ENCODE results near the gene CCL23. TPM values are rescaled to one million over a fixed set of nuclear protein-coding genes. Genes with fewer than 3 reads are reported as not detected.
"Not testable (repeated sequence)": the region's sequence is repeated elsewhere in the genome, so short reads cannot be mapped to it uniquely, and the experiment has no call there.

Gene CCL23
- total RNA-seq, 1 experiment from 2014 or later, result not detected

GRCh38 chr17:36000732-36001109 is 17.1 kb downstream of the CCL23 start:
- H3K4me1 ChIP-seq (replicated peaks; ENCODE audit: insufficient read depth), result no peaks in the 10 kb centered on the region
- no peak for DNase-seq
- no peak overlapping the region for H3K27ac ChIP-seq
- H3K9me2 ChIP-seq (ENCODE audit: insufficient read depth), result no peaks in the 10 kb centered on the region
- no peaks in the 10 kb centered on the region for H3K9me3 ChIP-seq (ENCODE audit: insufficient read depth, low read depth)
- H3K79me2 ChIP-seq (ENCODE audit: low read depth), result no peaks in the 10 kb centered on the region
- no peak overlapping the region for H2AFZ ChIP-seq
- H3K36me3 ChIP-seq (ENCODE audit: low read depth), result no peaks in the 10 kb centered on the region
- no TSS peak for BruUV-seq (replicated peaks)
- CTCF ChIA-PET, result no interaction called here
- POLR2A ChIA-PET (ENCODE audit: unreplicated experiment), result no interaction called here
- intact Hi-C loops (cut with micrococcal nuclease; ENCODE audit: unreplicated experiment), result no loop called here
- H3K27me3 ChIP-seq (ENCODE audit: insufficient read depth, low read depth), result peaks cover 65% of the 10 kb centered on the region
- H3K4me2 ChIP-seq, result no peak overlapping the region
- no peak overlapping the region for H3K4me3 ChIP-seq
- no peaks in the 10 kb centered on the region for H3F3A ChIP-seq (ENCODE audit: insufficient read depth, low read depth)
- TF ChIP-seq, protein P1, sequence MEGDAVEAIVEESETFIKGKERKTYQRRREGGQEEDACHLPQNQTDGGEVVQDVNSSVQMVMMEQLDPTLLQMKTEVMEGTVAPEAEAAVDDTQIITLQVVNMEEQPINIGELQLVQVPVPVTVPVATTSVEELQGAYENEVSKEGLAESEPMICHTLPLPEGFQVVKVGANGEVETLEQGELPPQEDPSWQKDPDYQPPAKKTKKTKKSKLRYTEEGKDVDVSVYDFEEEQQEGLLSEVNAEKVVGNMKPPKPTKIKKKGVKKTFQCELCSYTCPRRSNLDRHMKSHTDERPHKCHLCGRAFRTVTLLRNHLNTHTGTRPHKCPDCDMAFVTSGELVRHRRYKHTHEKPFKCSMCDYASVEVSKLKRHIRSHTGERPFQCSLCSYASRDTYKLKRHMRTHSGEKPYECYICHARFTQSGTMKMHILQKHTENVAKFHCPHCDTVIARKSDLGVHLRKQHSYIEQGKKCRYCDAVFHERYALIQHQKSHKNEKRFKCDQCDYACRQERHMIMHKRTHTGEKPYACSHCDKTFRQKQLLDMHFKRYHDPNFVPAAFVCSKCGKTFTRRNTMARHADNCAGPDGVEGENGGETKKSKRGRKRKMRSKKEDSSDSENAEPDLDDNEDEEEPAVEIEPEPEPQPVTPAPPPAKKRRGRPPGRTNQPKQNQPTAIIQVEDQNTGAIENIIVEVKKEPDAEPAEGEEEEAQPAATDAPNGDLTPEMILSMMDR (conservative IDR thresholded peaks at IDR 0.05), result no peak
- TF ChIP-seq EZH2 (IDR thresholded peaks at IDR 0.05; ENCODE audit: low read depth), result no peak
- no peaks in the 10 kb centered on the region for H4K20me1 ChIP-seq (ENCODE audit: insufficient read depth)

DNA sequence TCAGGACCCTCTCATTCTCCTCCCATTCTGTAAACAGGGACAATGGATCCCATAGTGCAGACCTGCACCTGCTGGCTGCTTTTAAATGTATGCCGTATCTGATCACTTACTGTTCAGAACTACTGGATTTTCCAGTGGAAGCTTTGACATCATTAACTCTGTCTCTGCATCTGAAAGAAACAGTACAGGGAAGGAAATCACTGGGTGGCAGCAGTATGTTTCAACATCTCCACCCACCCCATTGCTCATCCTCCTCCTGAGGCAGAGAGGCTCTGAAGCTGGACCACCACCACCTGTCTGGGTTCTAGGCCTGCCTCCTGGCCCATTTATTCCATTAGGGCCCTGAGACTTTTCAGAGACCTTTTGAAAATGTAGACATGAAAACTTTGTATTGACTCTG is 19.0 kb downstream of the CCL23 start:
- Histone ChIP-seq H3F3A (ENCODE audit: insufficient read depth, low read depth) (no peaks in the 10 kb centered on the region), H3K79me2 (ENCODE audit: low read depth) (no peaks in the 10 kb centered on the region), H4K20me1 (ENCODE audit: insufficient read depth) (no peaks in the 10 kb centered on the region), H2AFZ (no peak overlapping the region), H3K9me3 (ENCODE audit: insufficient read depth, low read depth) (no peaks in the 10 kb centered on the region), H3K4me2 (no peak overlapping the region), H3K27me3 (ENCODE audit: insufficient read depth, low read depth) (peaks cover 53% of the 10 kb centered on the region), H3K36me3 (ENCODE audit: low read depth) (no peaks in the 10 kb centered on the region), H3K9me2 (ENCODE audit: insufficient read depth) (no peaks in the 10 kb centered on the region), H3K4me3 (no peak overlapping the region), H3K27ac (no peak overlapping the region), H3K4me1 (replicated peaks; ENCODE audit: insufficient read depth) (no peaks in the 10 kb centered on the region)
- no peak for TF ChIP-seq EZH2 (IDR thresholded peaks at IDR 0.05; ENCODE audit: low read depth)
- TF ChIP-seq, protein P1 (conservative IDR thresholded peaks at IDR 0.05), result no peak
- BruUV-seq (replicated peaks), result no TSS peak
- ChIA-PET POLR2A (ENCODE audit: unreplicated experiment) (no interaction called here), CTCF (no interaction called here)
- intact Hi-C loops (cut with micrococcal nuclease; ENCODE audit: unreplicated experiment), result no loop called here
- DNase-seq, result no peak

DNA sequence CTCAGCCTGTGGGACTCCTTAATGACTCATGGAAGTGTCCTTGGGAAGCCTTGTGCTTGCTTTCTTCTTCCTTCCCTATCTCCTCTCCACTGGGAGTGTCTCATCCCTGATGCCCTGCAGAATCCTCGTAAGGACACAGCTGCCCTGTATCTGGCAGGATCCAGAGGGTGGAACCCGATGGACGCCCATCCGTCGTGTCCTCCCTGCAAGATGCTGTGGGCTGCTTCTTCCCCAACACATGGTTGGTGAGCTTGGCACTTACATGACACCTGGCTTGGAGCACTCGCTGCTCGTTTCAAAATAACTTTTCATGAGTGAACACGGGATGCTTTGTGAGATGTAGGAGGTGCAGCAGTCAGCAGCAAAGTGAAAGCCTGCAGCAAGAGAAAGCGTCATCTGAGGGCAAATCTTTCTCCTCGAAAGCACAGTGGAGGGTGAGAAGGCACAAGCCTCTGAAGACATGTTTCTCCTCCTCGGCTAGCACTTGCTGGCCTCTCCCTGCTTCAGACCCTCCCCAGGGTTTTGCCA is 19.7 kb downstream of the CCL23 start:
- Histone ChIP-seq H3K4me1 (replicated peaks; ENCODE audit: insufficient read depth) (no peaks in the 10 kb centered on the region), H3K27ac (no peak overlapping the region), H4K20me1 (ENCODE audit: insufficient read depth) (no peaks in the 10 kb centered on the region), H3K4me3 (no peak overlapping the region), H3K27me3 (ENCODE audit: insufficient read depth, low read depth) (peaks cover 49% of the 10 kb centered on the region), H3K9me2 (ENCODE audit: insufficient read depth) (no peaks in the 10 kb centered on the region), H3K36me3 (ENCODE audit: low read depth) (no peaks in the 10 kb centered on the region), H3F3A (ENCODE audit: insufficient read depth, low read depth) (no peaks in the 10 kb centered on the region), H3K4me2 (no peak overlapping the region), H3K9me3 (ENCODE audit: insufficient read depth, low read depth) (no peaks in the 10 kb centered on the region), H2AFZ (no peak overlapping the region), H3K79me2 (ENCODE audit: low read depth) (no peaks in the 10 kb centered on the region)
- TF ChIP-seq, protein P1 (conservative IDR thresholded peaks at IDR 0.05), result no peak
- no peak for TF ChIP-seq EZH2 (IDR thresholded peaks at IDR 0.05; ENCODE audit: low read depth)
- intact Hi-C loops (cut with micrococcal nuclease; ENCODE audit: unreplicated experiment), result no loop called here
- no peak for DNase-seq
- ChIA-PET CTCF (no interaction called here), POLR2A (ENCODE audit: unreplicated experiment) (no interaction called here)
- BruUV-seq (replicated peaks), result no TSS peak

GRCh38 chr17:35995346-35995745 is 22.4 kb downstream of the CCL23 start:
- intact Hi-C loops (cut with micrococcal nuclease; ENCODE audit: unreplicated experiment); H2AFZ ChIP-seq; H3F3A ChIP-seq (ENCODE audit: insufficient read depth, low read depth); H3K36me3 ChIP-seq (ENCODE audit: low read depth); CTCF ChIA-PET; H3K9me3 ChIP-seq (ENCODE audit: insufficient read depth, low read depth); H4K20me1 ChIP-seq (ENCODE audit: insufficient read depth); H3K4me3 ChIP-seq; H3K27ac ChIP-seq; H3K4me2 ChIP-seq; DNase-seq; H3K79me2 ChIP-seq (ENCODE audit: low read depth); POLR2A ChIA-PET (ENCODE audit: unreplicated experiment); H3K9me2 ChIP-seq (ENCODE audit: insufficient read depth); H3K4me1 ChIP-seq (replicated peaks; ENCODE audit: insufficient read depth); BruUV-seq (replicated peaks): not testable (repeated sequence)
- peaks cover 45% of the 10 kb centered on the region for H3K27me3 ChIP-seq (ENCODE audit: insufficient read depth, low read depth)
